Upper lobe of left lung (tissue), 4 donors: ENCODE data around the gene PAFAH1B1.

Experiments used
- CTCF ChIP-seq, 6 experiments: fragments of 450-650 bp in 4 of 6; fragments of 200-600 bp in 2 of 6; sonication (generic) in 2 of 6; IDR thresholded peaks; one replicate each; pipeline ENCODE4 v1.5.1; 2016 to 2019; ENCODE audit warnings: antibody characterized with exemption in 6 of 6
- POLR2AphosphoS5 ChIP-seq, 2 donors: sonication (generic); formaldehyde crosslinking; IDR thresholded peaks; one replicate each; pipeline ENCODE4 v1.5.1; 2017; ENCODE audit warnings: antibody characterized with exemption in 2 of 2

GRCh38 chr17:2721603-2722002, 128.1 kb downstream of the PAFAH1B1 start:
- TF ChIP-seq CTCF (IDR thresholded peaks at IDR 0.05) = no peak
- no peak for TF ChIP-seq POLR2AphosphoS5 (IDR thresholded peaks at IDR 0.05)
